Neural crest cell (in vitro differentiated cells): ENCODE data around the gene SYNE3. TPM values are rescaled to one million over a fixed set of nuclear protein-coding genes. Genes with fewer than 3 reads are reported as not detected.
A peak's percentile ranks its signal among the peaks of the same experiment; 100 is the strongest.

ENCODE experiments used
- DNase-seq: peaks from one replicate; pipeline ENCODE4 v3.0.0; 2021; ENCODE audit warnings: low read depth, mixed read lengths, low spot score
- H3K27ac Mint-ChIP-seq: one replicate; pipeline ENCODE4 v1.8.0; 2021; ENCODE audit warnings: mild to moderate bottlenecking, mixed read lengths; ENCODE audit not compliant: unreplicated experiment
- H3K27me3 Mint-ChIP-seq: 2 replicates; pipeline ENCODE4 v1.8.0; 2021; ENCODE audit warnings: low read depth, mild to moderate bottlenecking, mixed read lengths
- H3K36me3 Mint-ChIP-seq: 2 replicates; pipeline ENCODE4 v1.8.0; 2021; ENCODE audit warnings: low read depth, mild to moderate bottlenecking, mixed read lengths
- H3K4me1 Mint-ChIP-seq: 2 replicates; pipeline ENCODE4 v1.8.0; 2021; ENCODE audit warnings: mixed read lengths
- H3K4me3 Mint-ChIP-seq: one replicate; pipeline ENCODE4 v1.8.0; 2021; ENCODE audit warnings: mild to moderate bottlenecking, mixed read lengths
- H3K9me3 Mint-ChIP-seq: 2 replicates; pipeline ENCODE4 v1.8.0; 2021; ENCODE audit warnings: mixed read lengths
- CTCF ChIP-seq: fragments of 200-600 bp; sonication (generic); conservative IDR thresholded peaks from 2 replicates; pipeline ENCODE4 v1.5.0; 2021; ENCODE audit warnings: antibody characterized with exemption, mild to moderate bottlenecking
- long read RNA-seq: library from polyadenylated mRNA; unstranded; transcript quantifications from one replicate; pipeline ENCODE4 v2.0.0, GENCODE V29; 2020
- total RNA-seq: library from RNA; stranded (reverse); gene quantifications from 2 replicates; pipeline ENCODE4 v1.2.1, GENCODE V29; 2021

Gene SYNE3, protein sequence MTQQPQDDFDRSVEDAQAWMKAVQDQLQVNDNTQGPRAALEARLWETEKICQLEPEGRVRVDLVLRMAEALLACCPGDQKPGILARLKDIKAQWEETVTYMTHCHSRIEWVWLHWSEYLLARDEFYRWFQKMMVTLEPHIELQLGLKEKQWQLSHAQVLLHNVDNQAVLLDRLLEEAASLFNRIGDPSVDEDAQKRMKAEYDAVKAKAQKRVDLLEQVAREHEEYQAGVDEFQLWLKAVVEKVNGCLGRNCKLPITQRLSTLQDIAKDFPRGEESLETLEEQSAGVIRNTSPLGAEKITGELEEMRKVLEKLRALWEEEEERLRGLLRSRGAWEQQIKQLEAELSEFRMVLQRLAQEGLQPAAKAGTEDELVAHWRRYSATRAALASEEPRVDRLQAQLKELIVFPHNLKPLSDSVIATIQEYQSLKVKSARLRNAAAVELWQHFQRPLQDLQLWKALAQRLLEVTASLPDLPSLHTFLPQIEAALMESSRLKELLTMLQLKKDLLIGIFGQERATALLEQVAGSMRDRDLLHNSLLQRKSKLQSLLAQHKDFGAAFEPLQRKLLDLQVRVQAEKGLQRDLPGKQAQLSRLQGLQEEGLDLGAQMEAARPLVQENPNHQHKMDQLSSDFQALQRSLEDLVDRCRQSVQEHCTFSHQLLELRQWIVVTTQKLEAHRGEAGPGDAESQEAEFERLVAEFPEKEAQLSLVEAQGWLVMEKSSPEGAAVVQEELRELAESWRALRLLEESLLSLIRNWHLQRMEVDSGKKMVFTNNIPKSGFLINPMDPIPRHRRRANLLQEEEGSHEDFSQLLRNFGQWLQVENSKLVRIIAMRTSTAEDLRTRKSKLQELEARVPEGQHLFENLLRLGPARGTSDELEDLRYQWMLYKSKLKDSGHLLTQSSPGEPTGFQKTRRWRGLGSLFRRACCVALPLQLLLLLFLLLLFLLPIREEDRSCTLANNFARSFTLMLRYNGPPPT
- 0.82 and 0.96 TPM in 2 replicates for total RNA-seq
- long read RNA-seq: 0 reads

GRCh38 chr14:95516554-95517181 is at the start of gene SYNE3:
Gene SYNE3 (minus strand): TSS chr14:95516650. CDS start chr14:95475821, 40,829 bp downstream.
- DNase-seq: peak; percentile 6
- Mint-ChIP-seq H3K4me1 (peaks cover 17% of the 10 kb centered on the region), H3K27me3 (peaks cover 45% of the 10 kb centered on the region), H3K27ac (no peak within 1 kb of the TSS), H3K36me3 (no peaks in the 10 kb centered on the region), H3K9me3 (no peaks in the 10 kb centered on the region), H3K4me3 (peak within 1 kb of the TSS; percentile 84)
- no peak for TF ChIP-seq CTCF

GRCh38 chr14:95564060-95564459 is 47.6 kb upstream of the SYNE3 start:
- no peak for DNase-seq
- peaks cover 9% of the 10 kb centered on the region for H3K4me1 Mint-ChIP-seq
- no peaks in the 10 kb centered on the region for H3K27me3 Mint-ChIP-seq
- no peak overlapping the region for H3K27ac Mint-ChIP-seq
- no peak for TF ChIP-seq CTCF
- H3K4me3 Mint-ChIP-seq: no peak overlapping the region
- no peaks in the 10 kb centered on the region for H3K9me3 Mint-ChIP-seq
- no peaks in the 10 kb centered on the region for H3K36me3 Mint-ChIP-seq

- H3K4me3 Mint-ChIP-seq: no peak overlapping the region
- no peaks in the 10 kb centered on the region for H3K36me3 Mint-ChIP-seq
Measured at GRCh38 chr14:95562892-95563685, 46.6 kb upstream of the SYNE3 start.

DNA sequence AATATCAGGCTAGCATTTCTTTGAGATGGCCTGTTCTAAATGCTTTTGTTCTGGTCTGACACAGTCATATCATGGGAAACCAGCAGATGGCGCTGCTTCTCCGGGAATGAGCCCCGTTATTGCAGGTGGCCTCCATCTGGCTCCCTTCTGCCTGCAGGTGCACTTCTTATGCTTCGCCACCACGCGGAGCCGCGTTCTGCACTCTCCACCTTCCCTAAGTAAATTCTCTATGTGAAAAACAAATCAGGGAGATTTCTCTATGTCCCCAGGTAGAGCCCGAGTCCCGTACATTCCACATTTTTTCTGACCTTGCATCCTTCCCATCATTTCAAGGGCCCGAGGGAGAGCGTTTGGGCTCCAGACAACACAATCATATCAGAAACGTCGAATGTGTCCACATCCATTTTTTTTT is 44.6 kb upstream of the SYNE3 start:
- DNase-seq: peak; percentile 98
- Mint-ChIP-seq H3K9me3 (no peaks in the 10 kb centered on the region), H3K27me3 (no peaks in the 10 kb centered on the region), H3K4me3 (no peak overlapping the region), H3K4me1 (peaks cover 9% of the 10 kb centered on the region), H3K27ac (no peak overlapping the region), H3K36me3 (no peaks in the 10 kb centered on the region)
- TF ChIP-seq CTCF: peak; percentile 99

More at GRCh38 chr14:95562892-95563685, 46.6 kb upstream of the SYNE3 start:
- Mint-ChIP-seq H3K27ac (no peak overlapping the region), H3K4me1 (peaks cover 9% of the 10 kb centered on the region), H3K27me3 (no peaks in the 10 kb centered on the region), H3K9me3 (no peaks in the 10 kb centered on the region)
- TF ChIP-seq CTCF: no peak
- DNase-seq: no peak

- Mint-ChIP-seq H3K27ac (no peak overlapping the region), H3K36me3 (no peaks in the 10 kb centered on the region), H3K4me1 (peaks cover 9% of the 10 kb centered on the region), H3K4me3 (no peak overlapping the region), H3K9me3 (no peaks in the 10 kb centered on the region), H3K27me3 (no peaks in the 10 kb centered on the region)
- TF ChIP-seq CTCF: no peak
- no peak for DNase-seq
Measured at GRCh38 chr14:95559203-95559602, 42.8 kb upstream of the SYNE3 start.
